ENCODE results near the gene NFIA.

Gene NFIA

GRCh38 chr1:61222240-61222639 lies 139.9 kb downstream of the NFIA start:
- Mint-ChIP-seq H3K27me3 (peaks cover 7% of the 10 kb centered on the region), H3K4me1 (no peaks in the 10 kb centered on the region), H3K36me3 (no peaks in the 10 kb centered on the region), H3K9me3 (no peaks in the 10 kb centered on the region), H3K4me3 (no peak overlapping the region), H3K27ac (no peak overlapping the region)
- ATAC-seq = no peak

GRCh38 chr1:61223140-61223539 lies 140.8 kb downstream of the NFIA start:
- no peak overlapping the region for H3K27ac Mint-ChIP-seq
- H3K36me3 Mint-ChIP-seq = no peaks in the 10 kb centered on the region
- no peaks in the 10 kb centered on the region for H3K9me3 Mint-ChIP-seq
- H3K4me1 Mint-ChIP-seq = no peaks in the 10 kb centered on the region
- H3K27me3 Mint-ChIP-seq = peaks cover 16% of the 10 kb centered on the region
- no peak for ATAC-seq
- no peak overlapping the region for H3K4me3 Mint-ChIP-seq

GRCh38 chr1:61224609-61225008 lies 142.2 kb downstream of the NFIA start:
- Mint-ChIP-seq H3K36me3 (no peaks in the 10 kb centered on the region), H3K4me1 (no peaks in the 10 kb centered on the region), H3K27ac (no peak overlapping the region), H3K4me3 (no peak overlapping the region), H3K9me3 (no peaks in the 10 kb centered on the region), H3K27me3 (peaks cover 18% of the 10 kb centered on the region)
- ATAC-seq = no peak

GRCh38 chr1:61225478-61225877 lies 143.1 kb downstream of the NFIA start:
- H3K27me3 Mint-ChIP-seq = peaks cover 18% of the 10 kb centered on the region
- H3K4me3 Mint-ChIP-seq = no peak overlapping the region
- no peaks in the 10 kb centered on the region for H3K36me3 Mint-ChIP-seq
- no peak for ATAC-seq
- no peak overlapping the region for H3K27ac Mint-ChIP-seq
- no peaks in the 10 kb centered on the region for H3K4me1 Mint-ChIP-seq
- H3K9me3 Mint-ChIP-seq = no peaks in the 10 kb centered on the region

GRCh38 chr1:61226791-61227567 lies 144.6 kb downstream of the NFIA start:
- no peak for ATAC-seq

GRCh38 chr1:61227857-61228550 lies 145.6 kb downstream of the NFIA start:
- Mint-ChIP-seq H3K4me3 (no peak overlapping the region), H3K27me3 (peaks cover 25% of the 10 kb centered on the region), H3K4me1 (no peaks in the 10 kb centered on the region), H3K36me3 (no peaks in the 10 kb centered on the region), H3K9me3 (no peaks in the 10 kb centered on the region), H3K27ac (no peak overlapping the region)
- ATAC-seq = no peak

More at GRCh38 chr1:61226791-61227567, 144.6 kb downstream of the NFIA start:
- peaks cover 18% of the 10 kb centered on the region for H3K27me3 Mint-ChIP-seq
- H3K4me3 Mint-ChIP-seq = no peak overlapping the region
- no peaks in the 10 kb centered on the region for H3K9me3 Mint-ChIP-seq
- H3K27ac Mint-ChIP-seq = no peak overlapping the region
- H3K36me3 Mint-ChIP-seq = no peaks in the 10 kb centered on the region
- H3K4me1 Mint-ChIP-seq = no peaks in the 10 kb centered on the region

- no peak overlapping the region for H3K4me3 Mint-ChIP-seq
- no peaks in the 10 kb centered on the region for H3K9me3 Mint-ChIP-seq
- H3K27ac Mint-ChIP-seq = no peak overlapping the region
- peaks cover 41% of the 10 kb centered on the region for H3K27me3 Mint-ChIP-seq
- H3K4me1 Mint-ChIP-seq = no peaks in the 10 kb centered on the region
- no peaks in the 10 kb centered on the region for H3K36me3 Mint-ChIP-seq
- ATAC-seq = no peak
These were observed 148.2 kb downstream of the NFIA start for GRCh38 chr1:61230523-61230922.

- Mint-ChIP-seq H3K27me3 (peaks cover 38% of the 10 kb centered on the region), H3K4me1 (no peaks in the 10 kb centered on the region), H3K9me3 (no peaks in the 10 kb centered on the region), H3K36me3 (no peaks in the 10 kb centered on the region), H3K27ac (no peak overlapping the region), H3K4me3 (no peak overlapping the region)
- no peak for ATAC-seq
These were observed 149.4 kb downstream of the NFIA start for GRCh38 chr1:61231795-61232194.

GRCh38 chr1:61233121-61233660 lies 150.8 kb downstream of the NFIA start:
- H3K27ac Mint-ChIP-seq = no peak overlapping the region
- H3K27me3 Mint-ChIP-seq = peaks cover 24% of the 10 kb centered on the region
- H3K4me1 Mint-ChIP-seq = no peaks in the 10 kb centered on the region
- H3K9me3 Mint-ChIP-seq = no peaks in the 10 kb centered on the region
- no peaks in the 10 kb centered on the region for H3K36me3 Mint-ChIP-seq
- no peak overlapping the region for H3K4me3 Mint-ChIP-seq
- no peak for ATAC-seq

GRCh38 chr1:61234587-61234919 lies 152.2 kb downstream of the NFIA start:
- Mint-ChIP-seq H3K4me3 (no peak overlapping the region), H3K36me3 (no peaks in the 10 kb centered on the region), H3K4me1 (no peaks in the 10 kb centered on the region), H3K9me3 (no peaks in the 10 kb centered on the region), H3K27ac (no peak overlapping the region), H3K27me3 (peaks cover 23% of the 10 kb centered on the region)
- no peak for ATAC-seq

- H3K4me3 Mint-ChIP-seq = no peak overlapping the region
- peaks cover 23% of the 10 kb centered on the region for H3K27me3 Mint-ChIP-seq
- no peak for ATAC-seq
- no peak overlapping the region for H3K27ac Mint-ChIP-seq
- H3K36me3 Mint-ChIP-seq = no peaks in the 10 kb centered on the region
- H3K4me1 Mint-ChIP-seq = no peaks in the 10 kb centered on the region
- H3K9me3 Mint-ChIP-seq = no peaks in the 10 kb centered on the region
These were observed 154.8 kb downstream of the NFIA start for GRCh38 chr1:61237147-61237546.

- H3K36me3 Mint-ChIP-seq = no peaks in the 10 kb centered on the region
- no peaks in the 10 kb centered on the region for H3K4me1 Mint-ChIP-seq
- ATAC-seq = no peak
- H3K4me3 Mint-ChIP-seq = no peak overlapping the region
- peaks cover 18% of the 10 kb centered on the region for H3K27me3 Mint-ChIP-seq
- no peak overlapping the region for H3K27ac Mint-ChIP-seq
- no peaks in the 10 kb centered on the region for H3K9me3 Mint-ChIP-seq
These were observed 155.4 kb downstream of the NFIA start for GRCh38 chr1:61237659-61238358.

GRCh38 chr1:61238359-61238665 lies 156.0 kb downstream of the NFIA start:
- Mint-ChIP-seq H3K27ac (no peak overlapping the region), H3K9me3 (no peaks in the 10 kb centered on the region), H3K36me3 (no peaks in the 10 kb centered on the region), H3K4me3 (no peak overlapping the region), H3K4me1 (no peaks in the 10 kb centered on the region), H3K27me3 (peaks cover 13% of the 10 kb centered on the region)
- ATAC-seq = no peak

- no peak overlapping the region for H3K4me3 Mint-ChIP-seq
- H3K27me3 Mint-ChIP-seq = no peaks in the 10 kb centered on the region
- no peak overlapping the region for H3K27ac Mint-ChIP-seq
- no peak for ATAC-seq
- H3K4me1 Mint-ChIP-seq = no peaks in the 10 kb centered on the region
- H3K36me3 Mint-ChIP-seq = no peaks in the 10 kb centered on the region
- no peaks in the 10 kb centered on the region for H3K9me3 Mint-ChIP-seq
These were observed 158.5 kb downstream of the NFIA start for GRCh38 chr1:61240878-61241277.

GRCh38 chr1:61241411-61241838 lies 159.1 kb downstream of the NFIA start:
- Mint-ChIP-seq H3K4me1 (no peaks in the 10 kb centered on the region), H3K27ac (no peak overlapping the region), H3K36me3 (no peaks in the 10 kb centered on the region), H3K9me3 (no peaks in the 10 kb centered on the region), H3K4me3 (no peak overlapping the region), H3K27me3 (no peaks in the 10 kb centered on the region)
- no peak for ATAC-seq
